Activated effector memory CD4-positive, alpha-beta T cell treated with Interleukin-2 at 50 U/mL for 16 hours (primary cell): ENCODE data around the gene ZFP36.
A peak's percentile ranks its signal among the peaks of the same experiment; 100 is the strongest.

Source experiments
- DNase-seq: peaks from one replicate; pipeline ENCODE4 v3.0.0-alpha.2; 2020

The ZFP36 gene

GRCh38 chr19:39423258-39424086, 16.8 kb downstream of the ZFP36 start:
- DNase-seq: no peak

- DNase-seq: no peak
Measured at GRCh38 chr19:39424934-39425333, 18.3 kb downstream of the ZFP36 start.

- no peak for DNase-seq
Measured at GRCh38 chr19:39425744-39426143, 19.1 kb downstream of the ZFP36 start.

GRCh38 chr19:39426170-39426569, 19.5 kb downstream of the ZFP36 start:
- no peak for DNase-seq

- no peak for DNase-seq
Measured at GRCh38 chr19:39427707-39428106, 21.1 kb downstream of the ZFP36 start.

GRCh38 chr19:39428283-39429112, 21.9 kb downstream of the ZFP36 start:
- no peak for DNase-seq

- peak; percentile 53 for DNase-seq
Measured at GRCh38 chr19:39430675-39431593, 24.3 kb downstream of the ZFP36 start.

GRCh38 chr19:39432677-39433025, 26.0 kb downstream of the ZFP36 start:
- DNase-seq: no peak

GRCh38 chr19:39433480-39434079, 26.9 kb downstream of the ZFP36 start:
- no peak for DNase-seq

GRCh38 chr19:39434123-39435076, 27.8 kb downstream of the ZFP36 start:
- no peak for DNase-seq

GRCh38 chr19:39435499-39436349, 29.1 kb downstream of the ZFP36 start, which contains the start of gene RPS16:
TSS of gene RPS16 (minus strand) at chr19:39435949. CDS start at chr19:39435895, 54 bp downstream.
- peak; percentile 99 for DNase-seq

GRCh38 chr19:39436350-39436716, 29.7 kb downstream of the ZFP36 start:
- no peak for DNase-seq

- DNase-seq: no peak
Measured at GRCh38 chr19:39438270-39438934, 31.8 kb downstream of the ZFP36 start.

- DNase-seq: no peak
Measured at GRCh38 chr19:39444598-39445195, 38.0 kb downstream of the ZFP36 start.

GRCh38 chr19:39445196-39446111, 38.8 kb downstream of the ZFP36 start, which contains the start of gene SUPT5H:
TSS of gene SUPT5H (plus strand) at chr19:39445582. CDS start at chr19:39445891, 309 bp downstream.
- peak; percentile 94 for DNase-seq

- DNase-seq: no peak
Measured at GRCh38 chr19:39446365-39447084, 39.9 kb downstream of the ZFP36 start.

- no peak for DNase-seq
Measured at GRCh38 chr19:39448271-39448670, 41.6 kb downstream of the ZFP36 start.
